Large intestine (tissue), 3 donors: Measurements from ENCODE around the gene GMDS. TPM values are rescaled to one million over a fixed set of nuclear protein-coding genes. Genes with fewer than 3 reads are reported as not detected.

ENCODE experiments used
- DNase-seq, 2 donors: peaks; one replicate each; pipeline versions ENCODE4 v3.0.0 to v3.0.0-alpha.2; 2013
- H3K27ac ChIP-seq: one replicate; pipeline ENCODE4 v1.5.1; 2013; ENCODE audit warnings: low read length
- H3K27me3 ChIP-seq: 2 replicates; pipeline ENCODE4 v1.6.1; 2013; ENCODE audit warnings: low read length; ENCODE audit not compliant: control insufficient read depth, insufficient read depth
- H3K36me3 ChIP-seq: 2 replicates; pipeline ENCODE4 v1.6.1; 2013; ENCODE audit warnings: low read length; ENCODE audit not compliant: control insufficient read depth, insufficient read depth
- H3K4me1 ChIP-seq: one replicate; pipeline ENCODE4 v1.6.1; 2013; ENCODE audit warnings: low read length; ENCODE audit not compliant: control insufficient read depth, insufficient read depth
- H3K4me3 ChIP-seq: one replicate; pipeline ENCODE4 v1.5.1; 2013; ENCODE audit warnings: low read length
- H3K9me3 ChIP-seq: one replicate; pipeline ENCODE4 v1.6.1; 2013; ENCODE audit warnings: mild to moderate bottlenecking, low read depth, low read length, moderate library complexity; ENCODE audit not compliant: control insufficient read depth
- WGBS: methylation state at CpG from one replicate; pipeline ENCODE4 v1.1.5; 2013; ENCODE audit warnings: low lambda C conversion rate; ENCODE audit not compliant: insufficient coverage; 5-methylcytosine and 5-hydroxymethylcytosine counted together
- polyA plus RNA-seq: library from polyadenylated mRNA; unstranded; fragments of 120-200 nt; gene quantifications from one replicate; pipeline ENCODE4 v1.2.1, GENCODE V29; 2013

The GMDS gene
- polyA plus RNA-seq, 1 donor = 58.9 TPM

DNA sequence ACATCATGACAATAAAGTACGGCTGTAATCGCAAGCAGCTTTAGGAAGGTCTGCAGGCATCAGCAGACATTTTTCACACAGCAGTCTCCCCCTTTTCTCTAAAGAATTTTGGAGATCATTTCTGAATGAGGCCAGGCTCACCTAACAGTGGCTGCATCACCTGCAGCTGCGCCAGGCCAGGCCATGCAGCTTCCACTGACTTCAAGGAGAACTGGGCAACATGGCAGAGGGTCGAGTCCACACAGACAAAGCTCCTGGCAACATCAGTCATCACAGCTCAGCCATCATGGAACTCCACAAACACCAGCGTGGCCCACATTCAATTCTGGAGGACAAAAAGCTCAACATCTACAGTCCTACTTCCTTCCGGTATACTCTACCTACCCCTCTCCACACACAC is 653.5 kb downstream of the GMDS start:
- Histone ChIP-seq H3K4me1 (no peaks in the 10 kb centered on the region), H3K36me3 (no peaks in the 10 kb centered on the region), H3K27me3 (peaks cover 36% of the 10 kb centered on the region), H3K27ac (no peak overlapping the region), H3K4me3 (no peak overlapping the region), H3K9me3 (peaks cover 5% of the 10 kb centered on the region)
- WGBS = no CpG with 5 or more reads among the region's 6 CpGs
- no peak for DNase-seq

DNA sequence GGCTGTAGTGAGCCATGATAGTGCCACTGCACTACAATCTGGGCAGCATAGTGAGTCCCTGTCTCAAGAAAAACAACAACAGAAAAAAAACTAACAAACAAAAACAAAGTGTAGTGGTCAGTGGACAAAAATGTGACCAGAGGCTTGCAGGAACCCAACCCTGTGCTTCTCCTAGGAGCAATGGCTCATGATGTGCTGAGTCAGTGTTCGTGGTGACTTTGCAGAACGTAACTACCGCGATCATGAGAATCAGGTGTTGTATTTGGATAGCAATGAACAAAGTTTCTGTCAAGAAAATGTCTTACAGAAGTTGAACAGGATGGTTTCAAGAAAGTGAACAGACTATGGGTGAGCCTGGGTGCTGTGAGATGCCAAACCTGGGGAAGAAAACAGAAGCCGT is 654.2 kb downstream of the GMDS start:
- DNase-seq = no peak
- Histone ChIP-seq H3K9me3 (peaks cover 5% of the 10 kb centered on the region), H3K4me1 (no peaks in the 10 kb centered on the region), H3K36me3 (no peaks in the 10 kb centered on the region), H3K27ac (no peak overlapping the region), H3K4me3 (no peak overlapping the region), H3K27me3 (peaks cover 33% of the 10 kb centered on the region)
- WGBS = 100% methylated on average over 3 of the region's 5 CpGs

GRCh38 chr6:1590580-1590979 is 654.8 kb downstream of the GMDS start:
- H3K36me3 ChIP-seq = no peaks in the 10 kb centered on the region
- no peak overlapping the region for H3K27ac ChIP-seq
- H3K27me3 ChIP-seq = peaks cover 27% of the 10 kb centered on the region
- no peak overlapping the region for H3K4me3 ChIP-seq
- no peak for DNase-seq
- WGBS = 100% methylated on average over 1 of the region's 9 CpGs
- peaks cover 5% of the 10 kb centered on the region for H3K9me3 ChIP-seq
- no peaks in the 10 kb centered on the region for H3K4me1 ChIP-seq

DNA sequence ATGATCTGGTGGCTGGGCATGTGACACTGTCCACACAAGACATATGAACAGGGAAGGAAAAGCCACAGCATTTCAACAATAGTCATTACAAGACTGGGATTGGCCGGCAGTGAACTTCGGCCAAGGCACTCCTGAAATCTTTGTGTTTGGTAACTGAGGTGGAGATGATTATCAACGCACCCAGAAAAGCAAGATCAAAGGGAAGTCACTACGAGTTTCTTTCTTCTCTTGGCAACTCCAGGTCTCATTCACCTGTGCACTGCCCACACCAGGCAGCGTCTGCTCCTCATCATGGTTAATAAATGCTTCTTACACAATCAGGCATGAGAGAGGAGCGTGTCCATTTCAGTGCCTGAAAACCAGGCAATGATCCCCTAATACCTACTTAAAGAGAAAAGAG is 656.2 kb downstream of the GMDS start:
- H3K4me1 ChIP-seq = no peaks in the 10 kb centered on the region
- H3K36me3 ChIP-seq = no peaks in the 10 kb centered on the region
- peak in 1 of 2 donors; percentile 55 for DNase-seq
- H3K27me3 ChIP-seq = peaks cover 13% of the 10 kb centered on the region
- H3K27ac ChIP-seq = no peak overlapping the region
- no CpG with 5 or more reads among the region's 6 CpGs for WGBS
- no peak overlapping the region for H3K4me3 ChIP-seq
- peaks cover under 1% of the 10 kb centered on the region for H3K9me3 ChIP-seq

DNA sequence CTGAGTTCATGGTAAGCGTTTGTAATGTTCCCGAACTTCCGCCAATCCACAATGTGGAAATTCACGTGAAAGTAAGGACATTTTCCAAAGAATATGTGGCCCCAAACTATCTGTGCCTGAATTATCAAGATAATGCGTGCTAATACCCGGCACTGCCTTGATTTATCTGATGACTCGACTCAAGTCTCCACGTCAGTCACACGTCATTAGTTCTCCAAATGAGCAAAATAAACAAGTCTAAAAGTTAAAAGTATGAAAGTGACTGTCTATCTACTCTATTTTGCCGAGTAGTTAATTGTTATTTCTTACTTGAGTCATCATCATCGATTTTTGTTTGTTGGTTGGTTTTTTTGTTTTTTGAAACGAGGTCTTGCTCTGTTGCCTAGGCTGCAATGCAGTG is 657.4 kb downstream of the GMDS start:
- Histone ChIP-seq H3K4me3 (no peak overlapping the region), H3K4me1 (no peaks in the 10 kb centered on the region), H3K27me3 (peaks cover 2% of the 10 kb centered on the region), H3K9me3 (no peaks in the 10 kb centered on the region), H3K36me3 (no peaks in the 10 kb centered on the region), H3K27ac (no peak overlapping the region)
- no peak for DNase-seq
- WGBS = 95% methylated on average over 7 of the region's 12 CpGs

GRCh38 chr6:1587546-1587945 is 657.9 kb downstream of the GMDS start:
- Histone ChIP-seq H3K36me3 (no peaks in the 10 kb centered on the region), H3K27ac (no peak overlapping the region), H3K4me3 (no peak overlapping the region), H3K4me1 (no peaks in the 10 kb centered on the region), H3K9me3 (no peaks in the 10 kb centered on the region), H3K27me3 (no peaks in the 10 kb centered on the region)
- no CpG with 5 or more reads among the region's 7 CpGs for WGBS
- DNase-seq = no peak

- no peak for DNase-seq
- WGBS = 100% methylated on average over 1 of the region's 5 CpGs
Observed at GRCh38 chr6:1586861-1587450, 658.4 kb downstream of the GMDS start.

GRCh38 chr6:1586256-1586655 is 659.1 kb downstream of the GMDS start:
- no peaks in the 10 kb centered on the region for H3K36me3 ChIP-seq
- WGBS = no CpG with 5 or more reads among the region's 7 CpGs
- H3K4me3 ChIP-seq = no peak overlapping the region
- no peaks in the 10 kb centered on the region for H3K9me3 ChIP-seq
- no peaks in the 10 kb centered on the region for H3K27me3 ChIP-seq
- no peaks in the 10 kb centered on the region for H3K4me1 ChIP-seq
- no peak overlapping the region for H3K27ac ChIP-seq
- no peak for DNase-seq

More at GRCh38 chr6:1586861-1587450, 658.4 kb downstream of the GMDS start:
- Histone ChIP-seq H3K4me1 (no peaks in the 10 kb centered on the region), H3K27me3 (no peaks in the 10 kb centered on the region), H3K36me3 (no peaks in the 10 kb centered on the region), H3K27ac (no peak overlapping the region), H3K9me3 (no peaks in the 10 kb centered on the region), H3K4me3 (no peak overlapping the region)

- H3K4me1 ChIP-seq = no peaks in the 10 kb centered on the region
- H3K27ac ChIP-seq = no peak overlapping the region
- H3K4me3 ChIP-seq = no peak overlapping the region
- DNase-seq = no peak
- no peaks in the 10 kb centered on the region for H3K36me3 ChIP-seq
- H3K9me3 ChIP-seq = no peaks in the 10 kb centered on the region
- no peaks in the 10 kb centered on the region for H3K27me3 ChIP-seq
- WGBS = no CpG with 5 or more reads among the region's 12 CpGs
Observed at GRCh38 chr6:1585669-1586049, 659.7 kb downstream of the GMDS start.

DNA sequence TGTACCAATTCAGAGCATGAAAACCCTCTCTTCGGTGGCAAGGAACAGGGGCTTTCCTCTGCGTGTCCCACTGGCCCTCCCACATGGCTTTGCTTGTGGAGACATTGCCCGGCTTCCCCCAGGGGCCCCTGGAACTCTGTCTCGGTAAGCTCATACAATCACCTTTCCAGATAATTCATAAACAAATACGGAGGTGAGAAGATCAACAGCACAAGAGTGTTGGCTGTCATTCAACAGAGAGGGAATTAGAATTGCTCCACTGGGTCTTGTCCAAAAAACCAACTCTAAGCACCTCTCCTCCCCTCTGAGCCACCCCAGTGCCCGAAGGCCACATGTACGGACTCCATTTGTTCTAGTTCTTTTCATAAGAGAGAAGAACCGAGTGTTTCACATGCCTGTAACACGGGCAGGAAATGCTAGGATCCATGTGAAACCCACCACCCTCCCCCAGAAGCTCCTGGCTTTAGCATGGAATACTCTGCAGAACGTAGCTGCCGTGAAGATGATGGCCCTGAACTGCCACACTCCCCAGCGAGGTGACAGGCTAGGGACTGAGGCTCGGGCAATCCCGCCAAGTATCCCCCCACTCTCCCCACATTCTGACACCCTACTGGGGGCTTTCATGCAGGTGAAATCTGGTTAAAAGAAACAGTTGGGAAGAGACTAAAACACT is 660.3 kb downstream of the GMDS start:
- DNase-seq = no peak
- no peaks in the 10 kb centered on the region for H3K36me3 ChIP-seq
- no peaks in the 10 kb centered on the region for H3K9me3 ChIP-seq
- no peaks in the 10 kb centered on the region for H3K4me1 ChIP-seq
- H3K4me3 ChIP-seq = no peak overlapping the region
- WGBS = no CpG with 5 or more reads among the region's 14 CpGs
- no peak overlapping the region for H3K27ac ChIP-seq
- H3K27me3 ChIP-seq = no peaks in the 10 kb centered on the region

DNA sequence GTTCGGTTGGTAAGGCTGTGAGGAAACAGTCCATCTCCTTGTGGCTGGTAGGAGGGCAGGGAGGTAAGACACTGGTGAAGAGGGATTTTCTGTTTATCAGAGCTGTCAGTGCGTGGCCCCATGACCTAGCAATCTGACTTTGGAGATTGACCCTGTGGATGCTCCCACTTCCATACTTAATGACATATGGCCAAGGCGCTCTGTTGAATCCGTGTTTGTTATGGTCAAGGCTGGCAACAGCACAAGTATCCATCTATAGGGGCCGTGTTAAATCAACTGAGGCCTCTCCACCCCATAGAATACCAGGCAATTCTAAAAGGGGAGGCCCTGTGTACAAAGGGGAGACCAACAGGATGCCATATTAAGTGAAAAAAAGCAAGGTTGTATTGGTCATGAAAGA is 661.3 kb downstream of the GMDS start:
- Histone ChIP-seq H3K4me3 (no peak overlapping the region), H3K36me3 (no peaks in the 10 kb centered on the region), H3K27ac (no peak overlapping the region), H3K4me1 (no peaks in the 10 kb centered on the region), H3K27me3 (no peaks in the 10 kb centered on the region), H3K9me3 (no peaks in the 10 kb centered on the region)
- DNase-seq = no peak
- WGBS = no CpG with 5 or more reads among the region's 5 CpGs
